MM.1S (cell line): ENCODE data around the gene F5.

ENCODE experiments used
- CTCF ChIP-seq: fragments of 300-600 bp; sonication (generic); IDR thresholded peaks from 2 replicates; pipeline ENCODE4 v1.5.1; 2016; ENCODE audit warnings: antibody characterized with exemption, low read length, mixed read lengths
- EZH2 ChIP-seq: fragments of 300-600 bp; sonication (generic); optimal IDR thresholded peaks from 2 replicates; pipeline ENCODE3; 2017; ENCODE audit warnings: low read depth, mild to moderate bottlenecking, antibody characterized with exemption, low read length, mixed read lengths

GRCh38 chr1:169563019-169563615 lies 23.2 kb downstream of the F5 start:
- TF ChIP-seq CTCF (no peak), EZH2 (no peak)
